ENCODE results near the gene MOB3B.

MOB3B gene

DNA sequence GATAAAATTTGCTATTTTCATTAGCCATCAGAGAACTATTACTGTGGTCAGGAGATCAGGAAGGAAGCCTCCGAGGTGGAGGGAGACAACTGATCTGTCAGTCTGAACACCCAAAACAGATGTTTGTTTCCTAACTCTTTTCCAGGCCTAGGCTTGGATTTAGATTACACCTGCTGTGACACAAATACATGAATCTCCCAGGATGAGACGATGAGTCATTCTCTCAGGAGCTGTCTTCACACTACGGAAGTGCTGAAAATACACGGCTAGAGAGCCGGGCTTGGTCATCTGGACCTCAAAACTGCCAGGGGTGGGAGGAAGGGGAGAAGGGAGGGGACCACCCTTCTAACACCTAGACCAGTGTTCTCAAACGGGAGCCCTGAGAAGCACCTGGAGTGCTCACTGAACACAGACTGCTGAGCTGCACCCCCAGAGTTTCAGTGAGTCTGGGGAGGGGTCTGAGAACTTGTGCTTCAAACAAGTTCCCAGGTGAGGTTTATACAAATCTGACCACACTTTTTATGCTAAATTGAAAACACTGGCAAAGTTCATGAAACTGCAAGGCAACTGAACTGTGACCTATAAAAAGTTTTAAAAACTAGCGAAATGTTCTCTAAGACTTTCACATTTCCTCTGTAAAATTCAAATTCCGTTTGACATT lies 152.3 kb downstream of the MOB3B start:
- peak; percentile 68 for DNase-seq (ENCODE audit: low spot score)
- TF ChIP-seq, protein P1, sequence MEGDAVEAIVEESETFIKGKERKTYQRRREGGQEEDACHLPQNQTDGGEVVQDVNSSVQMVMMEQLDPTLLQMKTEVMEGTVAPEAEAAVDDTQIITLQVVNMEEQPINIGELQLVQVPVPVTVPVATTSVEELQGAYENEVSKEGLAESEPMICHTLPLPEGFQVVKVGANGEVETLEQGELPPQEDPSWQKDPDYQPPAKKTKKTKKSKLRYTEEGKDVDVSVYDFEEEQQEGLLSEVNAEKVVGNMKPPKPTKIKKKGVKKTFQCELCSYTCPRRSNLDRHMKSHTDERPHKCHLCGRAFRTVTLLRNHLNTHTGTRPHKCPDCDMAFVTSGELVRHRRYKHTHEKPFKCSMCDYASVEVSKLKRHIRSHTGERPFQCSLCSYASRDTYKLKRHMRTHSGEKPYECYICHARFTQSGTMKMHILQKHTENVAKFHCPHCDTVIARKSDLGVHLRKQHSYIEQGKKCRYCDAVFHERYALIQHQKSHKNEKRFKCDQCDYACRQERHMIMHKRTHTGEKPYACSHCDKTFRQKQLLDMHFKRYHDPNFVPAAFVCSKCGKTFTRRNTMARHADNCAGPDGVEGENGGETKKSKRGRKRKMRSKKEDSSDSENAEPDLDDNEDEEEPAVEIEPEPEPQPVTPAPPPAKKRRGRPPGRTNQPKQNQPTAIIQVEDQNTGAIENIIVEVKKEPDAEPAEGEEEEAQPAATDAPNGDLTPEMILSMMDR (conservative IDR thresholded peaks at IDR 0.05; ENCODE audit: low read depth), result no peak
- H3K27ac ChIP-seq, result peak overlapping the region; percentile 62
- ChIA-PET CTCF (interaction anchor here (0.7 kb wide), 1 partner anchor 43 kb away, joined by 3 read pairs; no protein-coding TSS in a partner anchor), POLR2A (ENCODE audit: low non-redundant PET) (no interaction called here)

DNA sequence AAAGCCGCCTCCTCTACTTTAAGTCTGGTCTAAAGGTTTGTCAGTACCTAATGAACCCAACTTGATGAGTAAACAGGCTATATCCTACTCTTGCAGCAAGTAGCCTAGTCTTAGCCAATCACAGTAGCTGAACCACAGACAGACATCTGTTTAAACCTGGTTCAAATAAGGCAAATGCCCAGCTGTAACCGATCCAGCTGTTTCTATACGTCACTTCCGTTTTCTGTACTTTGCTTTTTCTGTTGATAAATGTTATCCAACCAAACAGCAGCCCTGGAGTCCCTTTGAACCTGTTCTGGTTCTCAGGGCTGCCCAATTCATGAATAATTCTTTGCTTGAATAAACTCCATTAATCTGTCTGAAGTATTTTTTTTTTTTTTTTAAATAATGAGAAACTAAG lies 155.8 kb downstream of the MOB3B start:
- DNase-seq (ENCODE audit: low spot score), result no peak
- no peak overlapping the region for H3K27ac ChIP-seq
- ChIA-PET CTCF (interaction anchor here (0.7 kb wide), 1 partner anchor 151 kb away, joined by 3 read pairs; no protein-coding TSS in a partner anchor), POLR2A (ENCODE audit: low non-redundant PET) (no interaction called here)
- TF ChIP-seq, protein P1 (conservative IDR thresholded peaks at IDR 0.05; ENCODE audit: low read depth), result no peak

DNA sequence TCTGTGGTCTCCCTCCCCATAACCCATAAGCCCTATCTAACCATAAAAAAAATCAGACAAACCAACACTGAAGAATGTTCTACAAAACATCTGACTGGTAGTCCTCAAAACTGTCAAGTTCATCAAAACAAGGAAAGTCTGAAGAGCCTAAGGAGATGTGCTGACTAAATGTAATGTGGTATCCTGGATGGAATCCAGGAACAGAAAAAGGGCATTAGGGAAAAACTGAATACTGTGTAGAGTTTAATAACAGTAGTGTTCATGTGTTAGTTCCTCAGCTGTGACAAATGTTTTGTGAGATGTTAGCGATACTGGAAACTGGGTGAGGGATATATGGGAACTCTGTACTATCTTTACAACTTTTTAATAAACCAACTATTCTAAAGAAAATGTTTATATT lies 157.0 kb downstream of the MOB3B start:
- DNase-seq (ENCODE audit: low spot score), result no peak
- no peak overlapping the region for H3K27ac ChIP-seq
- TF ChIP-seq, protein P1 (conservative IDR thresholded peaks at IDR 0.05; ENCODE audit: low read depth), result no peak
- POLR2A ChIA-PET (ENCODE audit: low non-redundant PET), result no interaction called here
- CTCF ChIA-PET, result interaction anchor here (0.5 kb wide), 1 partner anchor 155 kb away, joined by 3 read pairs; no protein-coding TSS in a partner anchor

DNA sequence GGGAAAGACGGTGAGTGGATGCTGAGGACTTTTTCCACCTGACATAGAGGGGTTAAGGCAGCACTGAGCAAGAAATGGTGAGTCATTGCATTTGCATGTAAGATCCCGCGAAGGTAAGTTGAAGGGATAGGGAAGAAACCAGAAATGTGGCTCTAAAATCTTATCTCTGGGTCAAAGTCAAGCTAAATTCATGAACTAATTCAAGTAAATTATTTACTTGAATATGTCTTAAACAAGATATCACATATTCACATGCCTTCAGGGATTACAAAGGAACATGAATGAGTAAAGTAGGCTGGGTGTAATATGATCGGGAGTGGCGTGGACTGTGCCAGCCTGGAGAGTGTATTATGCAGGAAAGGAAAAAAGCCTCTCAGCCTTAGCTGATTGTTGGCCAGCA lies 158.2 kb downstream of the MOB3B start:
- POLR2A ChIA-PET (ENCODE audit: low non-redundant PET), result no interaction called here
- no peak overlapping the region for H3K27ac ChIP-seq
- peak; percentile 66 for DNase-seq (ENCODE audit: low spot score)
- CTCF ChIA-PET, result interaction anchor here (0.9 kb wide), 1 partner anchor 12 kb away, joined by 4 read pairs; no protein-coding TSS in a partner anchor
- TF ChIP-seq, protein P1 (conservative IDR thresholded peaks at IDR 0.05; ENCODE audit: low read depth), result no peak

DNA sequence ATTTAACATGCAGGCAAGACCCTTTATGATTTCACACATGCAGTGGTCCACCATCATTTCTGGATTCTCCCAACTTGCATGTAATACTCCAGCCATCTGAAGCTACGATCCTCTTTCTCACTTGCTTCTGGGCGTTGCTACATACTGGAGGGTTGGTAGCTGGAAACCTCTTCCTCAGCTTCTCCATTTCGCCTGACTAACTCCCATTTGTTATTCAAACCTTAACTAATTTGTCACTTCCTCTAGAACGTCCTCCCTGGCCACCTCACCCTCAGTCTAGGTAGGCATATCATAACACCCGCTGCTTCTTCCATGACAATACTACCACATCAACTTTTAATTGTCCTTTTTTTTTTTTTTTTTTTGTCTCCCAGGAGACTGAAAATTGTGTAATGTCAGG lies 160.0 kb downstream of the MOB3B start:
- no peak for DNase-seq (ENCODE audit: low spot score)
- CTCF ChIA-PET, result no interaction called here
- POLR2A ChIA-PET (ENCODE audit: low non-redundant PET), result no interaction called here
- TF ChIP-seq, protein P1 (conservative IDR thresholded peaks at IDR 0.05; ENCODE audit: low read depth), result no peak
- H3K27ac ChIP-seq, result no peak overlapping the region

DNA sequence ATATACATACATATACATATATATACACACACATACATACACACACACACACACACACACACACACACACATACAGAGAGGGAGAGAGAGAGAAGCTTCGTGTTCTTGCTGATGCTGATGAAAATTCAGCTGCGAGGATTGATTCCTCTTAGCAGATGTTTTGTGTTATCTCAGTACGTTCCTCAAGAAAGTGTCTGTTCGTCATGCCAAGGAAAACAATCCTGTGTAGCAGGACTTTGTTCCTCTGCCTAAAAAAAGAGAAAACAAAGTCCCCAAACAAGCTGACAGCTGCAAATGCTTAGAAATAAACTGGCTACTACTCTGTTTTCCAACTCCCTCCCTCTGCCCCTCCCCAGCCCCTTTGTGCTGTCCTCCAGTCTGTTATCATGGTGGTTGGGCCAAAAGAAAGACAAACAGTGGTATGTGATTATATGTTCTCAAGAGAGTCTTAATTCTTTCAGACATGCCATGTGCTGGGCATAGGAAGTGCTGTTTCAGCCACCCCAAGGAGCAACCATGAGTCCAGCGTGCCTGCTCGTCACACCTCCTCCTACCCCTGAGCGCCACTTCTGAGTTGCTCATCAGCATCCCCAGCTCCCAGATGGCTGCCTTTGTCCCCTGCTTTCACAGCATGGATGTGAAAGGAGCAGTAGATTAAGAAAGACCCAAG lies 161.2 kb downstream of the MOB3B start:
- DNase-seq (ENCODE audit: low spot score), result no peak
- ChIA-PET CTCF (no interaction called here), POLR2A (ENCODE audit: low non-redundant PET) (no interaction called here)
- TF ChIP-seq, protein P1 (conservative IDR thresholded peaks at IDR 0.05; ENCODE audit: low read depth), result no peak
- no peak overlapping the region for H3K27ac ChIP-seq

Data from RWPE1 (cell line).